Activated CD8-positive, alpha-beta memory T cell treated with anti-CD3 and anti-CD28 coated beads, Interleukin-2, amount 50 U/mL, for 24 hours (primary cell): ENCODE results near the gene TIMM44.
"Not testable (repeated sequence)": the region's sequence is repeated elsewhere in the genome, so short reads cannot be mapped to it uniquely, and the experiment has no call there.

Experiments used
- DNase-seq: peaks from one replicate; pipeline ENCODE4 v3.0.0-alpha.2; 2020; ENCODE audit errors: extremely low read depth

The TIMM44 gene

GRCh38 chr19:7900401-7900870 is 43.0 kb downstream of the TIMM44 start:
- DNase-seq: no peak

GRCh38 chr19:7899751-7900378 is 43.6 kb downstream of the TIMM44 start:
- no peak for DNase-seq

- DNase-seq: no peak
These were observed 44.5 kb downstream of the TIMM44 start for GRCh38 chr19:7898967-7899366.

- no peak for DNase-seq
These were observed 46.2 kb downstream of the TIMM44 start for GRCh38 chr19:7897292-7897691.

GRCh38 chr19:7895565-7895964 is 47.9 kb downstream of the TIMM44 start:
- DNase-seq: no peak

- no peak for DNase-seq
These were observed 48.7 kb downstream of the TIMM44 start for GRCh38 chr19:7894612-7895309.

GRCh38 chr19:7893362-7894101 is 49.9 kb downstream of the TIMM44 start:
- not testable (repeated sequence) for DNase-seq

GRCh38 chr19:7888826-7889217 is 54.6 kb downstream of the TIMM44 start:
- no peak for DNase-seq

- DNase-seq: no peak
These were observed 55.2 kb downstream of the TIMM44 start, which contains the start of gene LRRC8E for GRCh38 chr19:7888145-7888825. TSS of gene LRRC8E (plus strand) at chr19:7888510. CDS start at chr19:7895604, 7,094 bp downstream.

- no peak for DNase-seq
These were observed 55.9 kb downstream of the TIMM44 start for GRCh38 chr19:7887408-7888144.

- DNase-seq: no peak
These were observed 57.6 kb downstream of the TIMM44 start for GRCh38 chr19:7885818-7886217.

GRCh38 chr19:7883796-7884570 is 59.5 kb downstream of the TIMM44 start:
- no peak for DNase-seq

GRCh38 chr19:7883105-7883504 is 60.4 kb downstream of the TIMM44 start:
- DNase-seq: no peak

- DNase-seq: no peak
These were observed 61.6 kb downstream of the TIMM44 start for GRCh38 chr19:7881910-7882309.

- no peak for DNase-seq
These were observed 63.6 kb downstream of the TIMM44 start for GRCh38 chr19:7879836-7880235.

- no peak for DNase-seq
These were observed 64.2 kb downstream of the TIMM44 start for GRCh38 chr19:7879111-7879807.

GRCh38 chr19:7877249-7877836 is 66.1 kb downstream of the TIMM44 start:
- no peak for DNase-seq
